22Rv1 (cell line): Measurements from ENCODE around the gene CDK5RAP2.
"Not testable (repeated sequence)": the region's sequence is repeated elsewhere in the genome, so short reads cannot be mapped to it uniquely, and the experiment has no call there.

Source experiments
- ZFX ChIP-seq: fragments of 450-650 bp; IDR thresholded peaks from 2 replicates; pipeline ENCODE4 v1.6.1; 2017; ENCODE audit warnings: antibody characterized with exemption, borderline replicate concordance
- TF ChIP-seq, protein P1 (sequence below): fragments of 450-650 bp; IDR thresholded peaks from 2 replicates; pipeline ENCODE4 v1.5.1; 2017; ENCODE audit warnings: mild to moderate bottlenecking

DNA sequence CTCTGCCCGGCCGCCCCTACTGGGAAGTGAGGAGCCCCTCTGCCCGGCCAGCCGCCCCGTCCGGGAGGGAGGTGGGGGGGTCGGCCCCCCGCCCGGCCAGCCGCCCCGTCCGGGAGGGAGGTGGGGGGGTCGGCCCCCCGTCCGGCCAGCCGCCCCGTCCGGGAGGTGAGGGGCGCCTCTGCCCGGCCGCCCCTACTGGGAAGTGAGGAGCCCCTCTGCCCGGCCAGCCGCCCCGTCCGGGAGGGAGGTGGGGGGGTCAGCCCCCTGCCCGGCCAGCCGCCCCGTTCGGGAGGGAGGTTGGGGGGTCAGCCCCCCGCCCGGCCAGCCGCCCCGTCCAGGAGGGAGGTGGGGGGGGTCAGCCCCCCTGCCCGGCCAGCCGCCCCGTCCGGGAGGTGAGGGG, 83.5 kb downstream of the CDK5RAP2 start:
- TF ChIP-seq, protein P1, sequence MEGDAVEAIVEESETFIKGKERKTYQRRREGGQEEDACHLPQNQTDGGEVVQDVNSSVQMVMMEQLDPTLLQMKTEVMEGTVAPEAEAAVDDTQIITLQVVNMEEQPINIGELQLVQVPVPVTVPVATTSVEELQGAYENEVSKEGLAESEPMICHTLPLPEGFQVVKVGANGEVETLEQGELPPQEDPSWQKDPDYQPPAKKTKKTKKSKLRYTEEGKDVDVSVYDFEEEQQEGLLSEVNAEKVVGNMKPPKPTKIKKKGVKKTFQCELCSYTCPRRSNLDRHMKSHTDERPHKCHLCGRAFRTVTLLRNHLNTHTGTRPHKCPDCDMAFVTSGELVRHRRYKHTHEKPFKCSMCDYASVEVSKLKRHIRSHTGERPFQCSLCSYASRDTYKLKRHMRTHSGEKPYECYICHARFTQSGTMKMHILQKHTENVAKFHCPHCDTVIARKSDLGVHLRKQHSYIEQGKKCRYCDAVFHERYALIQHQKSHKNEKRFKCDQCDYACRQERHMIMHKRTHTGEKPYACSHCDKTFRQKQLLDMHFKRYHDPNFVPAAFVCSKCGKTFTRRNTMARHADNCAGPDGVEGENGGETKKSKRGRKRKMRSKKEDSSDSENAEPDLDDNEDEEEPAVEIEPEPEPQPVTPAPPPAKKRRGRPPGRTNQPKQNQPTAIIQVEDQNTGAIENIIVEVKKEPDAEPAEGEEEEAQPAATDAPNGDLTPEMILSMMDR, result not testable (repeated sequence)
- not testable (repeated sequence) for TF ChIP-seq ZFX
